HUES48 (cell line): ENCODE measurements around the gene PRKAA1.
"Not testable (repeated sequence)": the region's sequence is repeated elsewhere in the genome, so short reads cannot be mapped to it uniquely, and the experiment has no call there.

Source experiments
- H3K27ac ChIP-seq: one replicate; pipeline ENCODE4 v1.7.0; 2013; ENCODE audit warnings: low read depth, low read length, inconsistent platforms
- H3K27me3 ChIP-seq: 2 replicates; pipeline ENCODE4 v1.6.1; 2013; ENCODE audit warnings: mild to moderate bottlenecking, low read length; ENCODE audit not compliant: control insufficient read depth, insufficient read depth
- H3K36me3 ChIP-seq: 2 replicates; pipeline ENCODE4 v1.6.1; 2013; ENCODE audit warnings: low read length; ENCODE audit not compliant: control insufficient read depth, insufficient read depth
- H3K4me1 ChIP-seq: 2 replicates; pipeline ENCODE4 v1.6.1; 2013; ENCODE audit warnings: mild to moderate bottlenecking, low read length; ENCODE audit not compliant: control insufficient read depth, insufficient read depth
- H3K4me3 ChIP-seq: 2 replicates; pipeline ENCODE4 v1.5.1; 2013; ENCODE audit warnings: mild to moderate bottlenecking, low read depth, low read length
- H3K9ac ChIP-seq: 2 replicates; pipeline ENCODE4 v1.6.1; 2013; ENCODE audit warnings: mild to moderate bottlenecking, low read depth, low read length, moderate library complexity
- H3K9me3 ChIP-seq: 2 replicates; pipeline ENCODE4 v1.6.1; 2013; ENCODE audit warnings: low read length; ENCODE audit not compliant: control insufficient read depth, insufficient read depth

PRKAA1 gene

DNA sequence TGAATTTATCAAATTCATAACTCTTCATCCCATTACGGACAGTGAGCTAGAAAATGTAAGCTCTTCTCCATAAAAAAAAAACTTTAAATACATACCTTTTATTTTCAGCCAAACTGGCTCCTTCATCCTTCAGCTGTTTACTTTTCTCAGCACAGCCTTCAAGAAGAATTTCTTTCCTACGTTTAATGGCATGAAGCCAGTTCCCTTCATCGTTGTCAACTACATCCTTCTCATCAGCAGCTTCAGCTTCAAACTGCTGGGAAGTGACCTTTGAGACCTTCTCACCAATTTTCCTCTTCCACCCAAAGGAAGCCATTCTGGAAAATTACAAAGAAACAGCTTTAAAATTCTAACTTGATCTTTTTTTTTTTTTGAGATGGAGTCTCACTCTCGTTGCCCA, 51.5 kb downstream of the PRKAA1 start:
- Histone ChIP-seq H3K9ac (no peak overlapping the region), H3K4me1 (no peaks in the 10 kb centered on the region), H3K4me3 (no peak overlapping the region), H3K9me3 (no peaks in the 10 kb centered on the region), H3K27me3 (no peaks in the 10 kb centered on the region), H3K27ac (no peak overlapping the region), H3K36me3 (no peaks in the 10 kb centered on the region)

DNA sequence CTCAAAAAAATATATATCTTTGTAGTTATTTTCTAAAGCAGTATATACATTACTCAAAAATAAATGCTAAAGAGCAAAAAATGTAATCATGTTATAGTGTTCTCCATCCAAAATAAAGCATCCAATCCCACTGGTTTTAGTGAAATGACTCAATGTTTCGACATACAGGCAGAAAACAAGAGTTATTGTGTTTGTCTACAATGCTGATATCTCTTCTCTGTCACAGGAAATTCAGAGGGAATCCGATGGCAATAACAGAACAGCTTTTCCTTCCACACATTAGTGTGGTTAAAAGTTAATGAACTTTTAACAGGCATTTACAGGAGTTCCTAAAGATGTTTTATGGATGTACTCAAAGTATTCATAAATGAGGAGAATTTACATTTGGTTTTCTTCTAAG, 54.4 kb downstream of the PRKAA1 start:
- no peak overlapping the region for H3K9ac ChIP-seq
- peaks cover 5% of the 10 kb centered on the region; the same call in 1 of the 2 replicates for H3K36me3 ChIP-seq
- no peaks in the 10 kb centered on the region for H3K27me3 ChIP-seq
- H3K4me3 ChIP-seq, result no peak overlapping the region
- no peaks in the 10 kb centered on the region for H3K4me1 ChIP-seq
- no peaks in the 10 kb centered on the region for H3K9me3 ChIP-seq
- H3K27ac ChIP-seq, result no peak overlapping the region

DNA sequence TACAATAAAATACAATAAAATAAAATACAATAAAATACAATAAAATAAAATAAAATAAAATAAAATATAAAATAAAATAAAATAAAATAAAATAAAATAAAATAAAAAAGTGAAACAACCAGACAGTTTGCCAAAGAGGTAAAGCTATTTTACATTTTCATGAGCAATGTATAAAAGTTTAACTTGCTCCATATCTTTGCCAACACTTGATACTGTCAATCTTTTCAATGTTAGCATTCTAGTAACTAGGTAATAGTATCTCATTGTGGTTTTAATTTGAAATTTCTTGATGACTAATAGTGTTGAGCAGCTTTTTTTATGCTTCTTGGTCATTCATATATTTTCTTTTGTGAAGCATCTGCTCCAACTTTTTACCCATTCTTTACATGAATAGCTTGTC, 59.7 kb downstream of the PRKAA1 start:
- H3K4me3 ChIP-seq, result no peak overlapping the region
- no peaks in the 10 kb centered on the region for H3K27me3 ChIP-seq
- H3K27ac ChIP-seq, result no peak overlapping the region
- H3K4me1 ChIP-seq, result no peaks in the 10 kb centered on the region
- no peaks in the 10 kb centered on the region for H3K9me3 ChIP-seq
- H3K9ac ChIP-seq, result no peak overlapping the region
- peaks cover 5% of the 10 kb centered on the region; the same call in 1 of the 2 replicates for H3K36me3 ChIP-seq

DNA sequence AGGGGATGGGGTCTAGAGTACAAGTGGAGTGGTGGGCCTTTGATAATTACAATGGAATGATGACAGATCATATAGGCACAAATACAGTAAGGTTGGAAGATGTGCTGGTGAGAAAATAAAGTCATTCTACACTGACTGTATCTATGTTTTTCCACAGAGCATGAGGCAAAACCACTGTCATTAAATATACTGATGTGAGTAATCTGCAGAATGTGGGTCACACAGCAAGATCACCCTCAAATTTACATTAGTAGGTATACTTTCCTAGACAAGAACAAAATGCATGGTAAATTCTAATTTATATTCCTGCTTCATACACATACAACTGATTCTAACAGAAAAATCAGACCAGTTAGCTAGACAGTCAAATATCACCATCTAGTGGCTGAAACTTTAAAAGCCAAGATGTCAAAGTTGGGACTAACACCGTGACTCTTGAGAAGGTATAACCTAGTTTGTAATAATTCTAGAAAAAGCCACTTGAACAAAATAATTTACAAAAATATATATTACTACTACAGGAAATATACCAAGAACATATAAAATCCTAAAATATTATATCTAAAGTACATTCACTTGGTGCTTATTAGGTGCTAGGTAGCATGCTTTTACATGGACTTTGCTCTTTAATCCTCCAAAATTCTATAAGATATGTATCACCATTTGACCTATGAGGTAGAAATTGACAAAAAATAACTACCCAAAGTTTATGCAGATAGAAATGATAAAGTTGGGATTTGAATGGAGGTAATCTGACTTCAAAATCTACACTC, 61.9 kb downstream of the PRKAA1 start:
- H3K36me3 ChIP-seq, result peaks cover 3% of the 10 kb centered on the region; the same call in 1 of the 2 replicates
- no peak overlapping the region for H3K9ac ChIP-seq

DNA sequence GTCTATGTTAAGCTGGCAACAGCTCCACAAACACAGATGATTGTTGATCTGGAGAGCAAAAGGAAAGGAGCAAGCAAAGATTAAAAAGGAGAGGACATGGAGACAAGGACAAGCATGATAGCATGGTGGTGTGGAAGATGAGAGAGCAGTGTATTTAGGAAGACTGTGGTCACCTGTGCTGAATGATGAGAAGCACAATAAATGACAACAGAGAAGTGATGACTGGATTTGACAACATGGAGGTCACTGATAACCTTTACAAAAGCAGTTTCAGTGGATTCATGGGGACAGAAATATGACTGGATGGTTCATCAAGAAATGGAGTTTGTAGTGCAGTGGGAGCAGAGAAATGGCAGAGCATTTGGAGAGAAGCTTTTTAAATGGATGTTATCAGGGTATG, 62.6 kb downstream of the PRKAA1 start:
- H3K27ac ChIP-seq, result no peak overlapping the region
- no peaks in the 10 kb centered on the region for H3K9me3 ChIP-seq
- no peaks in the 10 kb centered on the region for H3K36me3 ChIP-seq
- no peaks in the 10 kb centered on the region for H3K27me3 ChIP-seq
- no peaks in the 10 kb centered on the region for H3K4me1 ChIP-seq
- no peak overlapping the region for H3K9ac ChIP-seq
- no peak overlapping the region for H3K4me3 ChIP-seq

More for the DNA sequence above, 61.9 kb downstream of the PRKAA1 start:
- Histone ChIP-seq H3K4me3 (no peak overlapping the region), H3K27ac (no peak overlapping the region), H3K9me3 (no peaks in the 10 kb centered on the region), H3K4me1 (no peaks in the 10 kb centered on the region), H3K27me3 (no peaks in the 10 kb centered on the region)

DNA sequence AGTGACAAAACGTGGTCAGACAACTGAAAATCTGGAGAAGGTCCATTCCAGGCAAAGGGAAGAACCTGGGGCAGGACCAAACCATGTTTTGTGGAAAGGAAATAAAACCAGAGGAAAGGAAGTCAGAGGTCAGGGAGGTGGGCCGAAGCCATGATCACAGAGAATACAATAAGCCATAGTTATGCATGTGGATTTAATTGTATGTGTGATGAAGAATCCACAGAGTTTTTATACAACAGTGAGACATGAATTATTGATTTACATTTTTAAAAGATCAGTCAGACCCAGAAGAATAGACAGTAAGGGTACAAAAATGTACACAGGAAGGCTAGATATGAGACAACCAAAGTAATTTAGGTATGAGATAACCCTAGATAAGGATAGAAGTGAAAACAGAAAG, 63.2 kb downstream of the PRKAA1 start:
- Histone ChIP-seq H3K36me3 (no peaks in the 10 kb centered on the region), H3K27ac (no peak overlapping the region), H3K27me3 (no peaks in the 10 kb centered on the region), H3K4me3 (no peak overlapping the region), H3K9ac (no peak overlapping the region), H3K9me3 (no peaks in the 10 kb centered on the region), H3K4me1 (no peaks in the 10 kb centered on the region)

DNA sequence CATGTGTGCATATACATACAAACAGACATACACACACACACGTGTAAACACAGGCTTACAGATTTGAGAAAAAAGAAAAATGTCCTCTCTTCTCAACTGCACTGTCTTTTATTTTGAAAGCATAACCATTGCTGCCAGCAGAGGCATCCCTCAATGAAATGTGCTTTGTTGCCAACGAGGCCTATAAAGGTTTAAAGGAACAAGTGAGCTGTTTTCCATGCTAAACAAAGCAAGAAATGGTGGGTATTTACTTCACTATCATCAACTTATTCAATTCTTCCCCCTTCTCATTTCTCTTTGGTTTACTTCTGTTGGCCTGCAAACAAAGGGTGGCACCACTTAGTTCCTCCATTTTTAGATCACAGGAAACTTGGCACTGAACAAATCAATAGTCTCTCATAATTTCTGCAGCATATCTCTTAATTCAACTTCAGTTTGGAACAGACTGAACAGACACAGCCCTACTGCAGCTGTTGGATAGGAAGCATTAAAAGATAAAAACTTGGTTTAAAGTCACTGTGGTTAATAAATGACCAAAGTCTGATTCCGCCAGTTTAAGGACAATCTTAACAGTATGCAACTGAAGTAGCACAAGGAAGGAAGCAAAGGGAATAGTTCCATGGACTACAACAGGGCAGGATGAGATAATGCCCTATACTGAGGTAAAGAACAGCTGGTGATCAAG, 64.2 kb downstream of the PRKAA1 start:
- Histone ChIP-seq H3K4me3 (no peak overlapping the region), H3K27me3 (no peaks in the 10 kb centered on the region), H3K27ac (no peak overlapping the region), H3K36me3 (no peaks in the 10 kb centered on the region), H3K9me3 (no peaks in the 10 kb centered on the region), H3K4me1 (no peaks in the 10 kb centered on the region), H3K9ac (no peak overlapping the region)

DNA sequence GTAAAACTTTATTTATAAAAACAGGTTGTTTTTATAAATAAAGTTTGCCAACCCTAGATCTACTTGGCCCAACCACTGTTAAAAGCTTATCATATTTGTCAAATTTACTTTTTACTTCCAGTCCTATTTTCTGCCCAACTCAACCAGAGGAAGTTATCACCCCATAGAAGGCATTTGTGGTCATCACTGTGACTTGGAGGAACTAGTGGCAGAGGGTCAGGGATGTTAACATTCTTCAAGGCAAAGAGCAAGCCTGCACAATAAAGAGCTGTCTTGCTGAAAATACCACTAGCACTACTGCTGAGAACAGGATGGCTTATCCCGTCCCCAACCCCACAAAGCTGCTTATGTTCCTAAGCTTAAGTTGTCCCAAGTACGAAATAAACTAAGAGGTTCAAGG, 64.7 kb downstream of the PRKAA1 start:
- no peaks in the 10 kb centered on the region for H3K9me3 ChIP-seq
- H3K9ac ChIP-seq, result no peak overlapping the region
- H3K4me3 ChIP-seq, result no peak overlapping the region
- no peaks in the 10 kb centered on the region for H3K4me1 ChIP-seq
- no peak overlapping the region for H3K27ac ChIP-seq
- no peaks in the 10 kb centered on the region for H3K36me3 ChIP-seq
- no peaks in the 10 kb centered on the region for H3K27me3 ChIP-seq

DNA sequence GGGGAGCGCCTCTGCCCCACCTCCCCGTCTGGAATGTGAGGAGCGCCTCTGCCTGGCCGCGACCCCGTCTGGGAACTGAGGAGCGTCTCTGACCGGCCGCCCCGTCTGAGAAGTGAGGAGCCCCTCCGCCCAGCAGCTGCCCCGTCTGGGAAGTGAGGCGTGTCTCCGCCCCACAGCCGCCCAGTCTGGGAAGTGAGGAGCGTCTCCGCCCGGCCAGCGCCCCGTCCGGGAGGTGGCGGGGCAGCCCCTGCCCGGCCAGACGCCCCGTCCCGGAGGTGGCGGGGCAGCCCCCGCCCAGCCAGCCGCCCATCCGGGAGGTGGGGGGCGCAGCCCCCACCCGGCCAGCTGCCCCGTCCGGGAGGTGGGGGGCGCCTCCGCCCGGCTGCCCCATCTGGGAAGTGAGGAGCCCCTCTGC, 75.7 kb downstream of the PRKAA1 start:
- H3K4me1 ChIP-seq, H3K9ac ChIP-seq, H3K36me3 ChIP-seq, H3K27me3 ChIP-seq, H3K4me3 ChIP-seq, H3K9me3 ChIP-seq, H3K27ac ChIP-seq: not testable (repeated sequence)

DNA sequence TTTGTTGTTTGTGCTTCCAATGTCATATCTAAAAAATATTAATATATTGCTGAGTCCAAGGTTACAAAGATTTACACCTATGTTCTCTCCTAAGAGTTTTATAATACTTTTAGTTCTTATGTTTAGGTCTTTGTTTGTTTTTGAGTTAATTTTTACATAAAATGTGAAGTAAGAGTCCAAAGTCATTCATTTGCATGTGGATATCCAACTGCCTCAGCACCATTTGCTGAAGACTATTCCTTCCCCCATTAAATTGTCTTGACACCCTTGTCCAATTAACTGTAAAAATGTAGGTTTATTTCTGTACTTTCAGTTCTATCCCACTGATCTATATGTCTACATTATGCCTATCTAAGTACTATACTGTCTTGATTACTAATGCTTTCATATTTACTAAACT, 78.1 kb downstream of the PRKAA1 start:
- no peaks in the 10 kb centered on the region for H3K36me3 ChIP-seq
- H3K27me3 ChIP-seq, result no peaks in the 10 kb centered on the region
- no peaks in the 10 kb centered on the region for H3K4me1 ChIP-seq
- H3K9me3 ChIP-seq, result peaks cover 9% of the 10 kb centered on the region; the same call in 1 of the 2 replicates
- H3K4me3 ChIP-seq, result no peak overlapping the region
- H3K9ac ChIP-seq, result no peak overlapping the region
- H3K27ac ChIP-seq, result no peak overlapping the region

DNA sequence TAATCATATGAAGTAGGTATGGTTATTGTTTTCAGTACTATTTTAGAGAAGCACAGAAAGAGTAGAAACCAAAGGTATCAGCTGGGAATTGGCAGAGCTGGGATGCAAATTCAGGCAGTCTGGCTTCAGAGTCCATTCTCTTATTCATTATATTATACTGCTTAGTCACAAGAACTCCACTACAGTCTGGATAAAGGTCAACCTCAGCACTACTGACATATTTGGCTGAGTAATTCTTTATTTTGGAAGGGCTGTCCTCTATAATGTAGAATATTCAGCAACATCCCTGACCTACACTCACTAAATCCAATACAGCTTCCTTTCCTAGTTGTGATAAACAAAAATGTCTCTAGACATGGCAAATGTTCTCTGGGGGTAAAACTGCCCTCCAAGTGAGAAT, 80.9 kb downstream of the PRKAA1 start:
- Histone ChIP-seq H3K4me1 (no peaks in the 10 kb centered on the region), H3K36me3 (no peaks in the 10 kb centered on the region), H3K9ac (no peak overlapping the region), H3K4me3 (no peak overlapping the region), H3K27ac (no peak overlapping the region), H3K9me3 (peaks cover 9% of the 10 kb centered on the region; the same call in 1 of the 2 replicates), H3K27me3 (no peaks in the 10 kb centered on the region)
